Omental fat pad (tissue), 4 donors: Measurements from ENCODE around the gene MBD6. TPM values are rescaled to one million over a fixed set of nuclear protein-coding genes. Genes with fewer than 3 reads are reported as not detected.
A peak's percentile ranks its signal among the peaks of the same experiment; 100 is the strongest.

ENCODE experiments used
- ATAC-seq: fragments of 150-250 bp; one replicate; pipeline ENCODE4 v1.9.1; 2016; ENCODE audit warnings: mild to moderate bottlenecking, moderate library complexity; ENCODE audit not compliant: low FRiP score
- DNase-seq: peaks from one replicate; pipeline ENCODE4 v3.0.0-alpha.2; 2019; ENCODE audit warnings: low spot score
- total RNA-seq, 4 donors: library from RNA; depleted of rRNA; stranded (reverse); fragments of >200 nt; gene quantifications; one replicate each; pipeline ENCODE4 v1.1.0, GENCODE V29; 2016
- TF ChIP-seq, protein P1 (sequence below), 3 donors: fragments of 450-650 bp; IDR thresholded peaks; one replicate each; pipeline ENCODE4 v1.5.1; 2016 to 2017; ENCODE audit warnings: antibody characterized with exemption in 3 of 3, mild to moderate bottlenecking in 3 of 3, moderate library complexity in 2 of 3

The MBD6 gene
- total RNA-seq, 4 donors from 2014 or later: 11.8 to 40.2 (median 15.2) TPM

DNA sequence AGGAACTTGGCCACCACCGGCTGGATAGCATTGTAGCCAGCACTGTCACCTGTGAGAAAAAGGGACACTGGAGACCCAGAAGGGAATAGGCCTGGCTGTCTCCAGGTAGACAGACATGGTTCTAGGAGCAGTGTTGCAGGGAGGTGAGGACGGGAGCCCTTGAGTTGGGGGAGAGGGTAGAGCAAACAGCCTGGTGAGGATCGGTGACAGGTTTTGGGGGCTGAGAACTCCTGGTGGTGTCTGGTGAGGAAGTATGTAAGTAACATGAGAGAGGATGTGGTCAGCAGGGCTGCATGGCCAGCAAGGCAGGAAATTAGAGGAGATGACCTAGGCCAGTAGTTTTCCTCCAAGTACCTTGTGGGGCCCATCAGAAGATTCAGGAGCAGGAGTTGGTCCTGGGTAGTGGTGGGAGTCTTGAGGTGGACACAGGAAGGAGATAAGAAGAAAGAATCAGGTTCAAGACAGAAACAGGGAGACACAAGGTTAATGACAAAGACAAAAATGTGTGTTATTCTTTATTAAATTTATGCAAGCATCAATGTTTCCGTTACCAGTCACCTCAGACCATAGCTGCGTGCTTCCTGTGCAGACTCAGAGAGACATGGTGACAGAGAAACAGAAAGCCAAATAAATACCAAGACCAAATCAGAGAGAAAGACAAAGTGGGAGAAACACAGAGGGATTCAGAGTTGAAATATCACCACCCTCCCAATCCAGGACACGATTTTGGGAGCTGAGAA is 43.1 kb upstream of the MBD6 start, which contains the start of gene ARHGAP9:
Gene ARHGAP9, minus strand, starts transcription at position 491 of the 740 bp plus-strand sequence. Its CDS starts 460 bp downstream, at position 31.
- no peak for ATAC-seq
- TF ChIP-seq, protein P1, sequence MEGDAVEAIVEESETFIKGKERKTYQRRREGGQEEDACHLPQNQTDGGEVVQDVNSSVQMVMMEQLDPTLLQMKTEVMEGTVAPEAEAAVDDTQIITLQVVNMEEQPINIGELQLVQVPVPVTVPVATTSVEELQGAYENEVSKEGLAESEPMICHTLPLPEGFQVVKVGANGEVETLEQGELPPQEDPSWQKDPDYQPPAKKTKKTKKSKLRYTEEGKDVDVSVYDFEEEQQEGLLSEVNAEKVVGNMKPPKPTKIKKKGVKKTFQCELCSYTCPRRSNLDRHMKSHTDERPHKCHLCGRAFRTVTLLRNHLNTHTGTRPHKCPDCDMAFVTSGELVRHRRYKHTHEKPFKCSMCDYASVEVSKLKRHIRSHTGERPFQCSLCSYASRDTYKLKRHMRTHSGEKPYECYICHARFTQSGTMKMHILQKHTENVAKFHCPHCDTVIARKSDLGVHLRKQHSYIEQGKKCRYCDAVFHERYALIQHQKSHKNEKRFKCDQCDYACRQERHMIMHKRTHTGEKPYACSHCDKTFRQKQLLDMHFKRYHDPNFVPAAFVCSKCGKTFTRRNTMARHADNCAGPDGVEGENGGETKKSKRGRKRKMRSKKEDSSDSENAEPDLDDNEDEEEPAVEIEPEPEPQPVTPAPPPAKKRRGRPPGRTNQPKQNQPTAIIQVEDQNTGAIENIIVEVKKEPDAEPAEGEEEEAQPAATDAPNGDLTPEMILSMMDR (IDR thresholded peaks at IDR 0.05): no peak
- DNase-seq: no peak

DNA sequence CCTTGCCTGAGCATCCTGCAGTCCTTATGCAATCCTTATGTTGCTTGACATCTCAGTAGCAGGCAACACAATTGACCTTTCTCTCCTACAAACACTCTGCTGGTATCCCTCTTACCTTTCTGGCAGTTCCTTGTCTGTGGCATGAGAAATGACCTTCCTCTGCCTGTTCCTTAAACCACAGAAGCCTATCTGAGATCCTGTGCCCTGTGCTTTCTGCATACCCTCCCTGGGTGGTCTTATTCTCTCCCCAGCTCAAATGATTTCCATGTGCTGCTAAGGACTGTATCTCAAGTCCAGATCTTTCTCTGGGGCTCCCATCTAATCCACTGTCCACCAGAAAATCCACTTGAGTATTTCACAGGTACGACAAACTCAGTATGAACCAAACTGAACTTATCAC is 41.0 kb upstream of the MBD6 start:
- ATAC-seq (no peak), DNase-seq (no peak)
- TF ChIP-seq, protein P1 (IDR thresholded peaks at IDR 0.05): no peak

DNA sequence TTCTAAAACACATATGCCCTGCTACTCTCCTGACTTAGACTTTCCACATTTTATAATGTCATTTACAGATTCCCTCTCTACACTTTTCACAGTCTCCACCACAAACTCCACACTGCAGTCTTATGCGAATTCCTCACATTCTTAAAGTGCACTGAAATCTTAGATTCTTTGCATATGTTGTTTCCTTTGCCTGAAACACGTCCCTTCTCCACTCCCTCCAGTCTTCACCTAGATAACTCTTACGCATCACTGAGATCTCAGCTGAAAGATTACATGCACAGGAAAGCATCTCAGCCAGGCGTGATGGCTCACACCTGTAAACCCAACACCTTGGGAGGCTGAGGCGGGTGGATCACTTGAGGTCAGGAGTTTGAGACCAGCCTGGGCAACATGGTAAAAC is 39.2 kb upstream of the MBD6 start:
- DNase-seq: no peak
- ATAC-seq: no peak
- TF ChIP-seq, protein P1 (IDR thresholded peaks at IDR 0.05): no peak

DNA sequence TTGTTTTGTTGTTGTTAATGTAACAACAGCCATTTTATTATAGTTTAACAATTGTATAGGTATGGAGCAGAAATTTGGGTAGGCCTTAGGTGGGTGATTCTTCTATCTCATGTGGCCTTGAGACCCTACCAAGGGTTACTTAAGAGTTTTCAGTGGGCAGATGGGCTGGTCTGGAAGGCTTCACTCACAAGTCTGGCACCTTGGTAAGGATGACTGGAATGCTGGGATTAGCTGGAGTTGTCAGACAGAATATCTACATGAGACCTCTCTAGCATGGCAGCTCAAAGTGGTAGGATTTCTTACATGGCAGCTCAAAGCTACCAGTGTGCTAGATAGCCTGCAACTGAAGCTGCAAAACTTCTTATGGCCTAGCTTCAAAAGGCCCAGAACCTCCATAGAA is 36.9 kb upstream of the MBD6 start:
- TF ChIP-seq, protein P1 (IDR thresholded peaks at IDR 0.05): no peak
- DNase-seq: no peak
- ATAC-seq: no peak

DNA sequence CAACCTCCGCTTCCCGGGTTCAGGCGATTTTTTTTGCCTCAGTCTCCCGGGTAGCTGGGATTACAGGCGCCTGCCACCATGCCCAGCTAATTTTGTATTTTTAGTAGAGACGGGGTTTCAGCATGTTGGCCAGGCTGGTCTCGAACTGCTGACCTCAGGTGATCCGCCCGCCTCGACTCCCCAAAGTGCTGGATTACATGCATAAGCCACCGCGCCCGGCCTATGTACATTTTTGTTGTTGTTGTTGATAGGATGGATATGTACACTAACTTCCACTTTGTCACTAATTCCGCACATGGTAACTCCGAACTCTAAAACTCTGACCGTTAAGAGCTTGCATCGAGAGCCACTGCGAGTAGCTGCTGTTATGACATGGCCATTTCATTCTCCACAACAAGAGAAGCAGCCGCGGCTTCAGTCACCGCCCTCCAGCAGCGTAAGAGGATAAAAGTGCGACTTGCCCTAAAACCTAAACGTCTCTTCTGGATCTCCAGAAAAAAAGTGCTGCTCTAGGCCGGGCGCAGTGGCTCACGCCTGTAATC is 35.5 kb upstream of the MBD6 start:
- ATAC-seq (no peak), DNase-seq (no peak)
- TF ChIP-seq, protein P1 (IDR thresholded peaks at IDR 0.05): no peak

DNA sequence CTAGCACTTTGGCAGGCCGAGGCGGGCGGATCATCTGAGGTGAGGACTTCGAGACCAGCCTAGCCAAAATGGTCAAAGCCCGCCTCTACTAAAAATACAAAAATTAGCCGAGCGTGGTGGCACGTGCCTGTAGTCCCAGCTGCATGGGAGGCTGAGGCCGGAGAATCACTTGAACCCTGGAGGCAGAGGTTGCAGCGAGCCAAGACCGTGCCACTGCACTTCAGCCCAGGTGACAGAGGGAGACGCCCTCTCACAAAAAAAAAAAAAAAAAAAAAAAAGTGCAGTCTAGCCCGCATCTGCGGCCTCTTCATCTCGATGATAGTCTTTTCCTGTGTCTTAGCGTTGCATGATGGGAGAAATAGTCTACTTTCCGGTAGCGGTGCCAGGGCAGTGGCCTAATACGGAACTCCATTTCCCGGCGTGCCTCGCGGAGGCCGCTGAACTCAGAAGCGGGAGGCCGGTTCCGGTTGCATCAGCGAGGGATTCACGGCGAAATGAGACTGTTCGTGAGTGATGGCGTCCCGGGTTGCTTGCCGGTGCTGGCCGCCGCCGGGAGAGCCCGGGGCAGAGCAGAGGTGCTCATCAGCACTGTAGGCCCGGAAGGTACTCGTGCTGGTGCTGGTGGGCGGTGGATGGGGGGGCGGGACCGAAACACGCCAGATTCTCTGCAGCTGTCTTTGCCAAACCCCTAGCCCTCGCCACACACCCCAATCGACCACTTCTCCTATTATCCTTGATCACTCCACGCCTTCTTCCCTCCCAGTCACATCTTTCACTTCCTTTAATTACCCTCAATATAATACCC is 34.8 kb upstream of the MBD6 start, which contains the start of gene MARS1:
Gene MARS1, plus strand, starts transcription at position 472 of the 805 bp plus-strand sequence. Its CDS starts 23 bp downstream, at position 495.
- TF ChIP-seq, protein P1 (IDR thresholded peaks at IDR 0.05): no peak
- ATAC-seq (peak; percentile 98), DNase-seq (peak; percentile 88)
